ENCODE measurements around the gene ZIC1. TPM values are rescaled to one million over a fixed set of nuclear protein-coding genes. Genes with fewer than 3 reads are reported as not detected.

The ZIC1 gene
- total RNA-seq, 1 experiment from 2014 or later: not detected

- ATAC-seq: no peak
- intact Hi-C loops (cut with micrococcal nuclease): no loop called here
- ChIA-PET CTCF (no interaction called here), POLR2A (no interaction called here), RAD21 (ENCODE audit: low non-redundant PET in 1 of 2, low total read pairs in 2 of 2, uncharacterized antibody in 2 of 2, unreplicated experiment in 2 of 2) (no interaction called here)
- no peaks in the 10 kb centered on the region for H3K36me3 ChIP-seq (ENCODE audit: control insufficient read depth in 1 of 2, insufficient read depth in 2 of 2, low read length in 2 of 2)
- no peaks in the 10 kb centered on the region for H3K79me2 ChIP-seq (ENCODE audit: insufficient read depth, low read length)
- H3K9me2 ChIP-seq (ENCODE audit: insufficient read depth): no peaks in the 10 kb centered on the region
- H3K27ac ChIP-seq (ENCODE audit: low read depth, low read length): no peak overlapping the region
- H3K9ac ChIP-seq (ENCODE audit: low read length): no peak overlapping the region
- no peak overlapping the region for H2AFZ ChIP-seq (ENCODE audit: low read depth, low read length, poor library complexity, severe bottlenecking)
- BruUV-seq (replicated peaks): no TSS peak
- H3K4me2 ChIP-seq (ENCODE audit: low read length): no peak overlapping the region
- DNase-seq (ENCODE audit: low read depth, low spot score): no peak
- H3K27me3 ChIP-seq (ENCODE audit: insufficient read depth, low read length): no peaks in the 10 kb centered on the region
- no peaks in the 10 kb centered on the region for H3K4me1 ChIP-seq (ENCODE audit: control insufficient read depth in 1 of 2, insufficient read depth in 2 of 2, low read length in 2 of 2)
- H3K4me3 ChIP-seq (replicated peaks in 1 of 2; ENCODE audit: low read depth in 1 of 2, low read length in 2 of 2): no peak overlapping the region
- H3K9me3 ChIP-seq (ENCODE audit: control insufficient read depth in 1 of 2, insufficient read depth in 1 of 2, low read depth in 1 of 2, low read length in 2 of 2): no peaks in the 10 kb centered on the region
- no peak for TF ChIP-seq SP1 (IDR thresholded peaks at IDR 0.05; ENCODE audit: low read depth)
- no peak for TF ChIP-seq ATF3 (IDR thresholded peaks at IDR 0.05)
- TF ChIP-seq ELF1 (IDR thresholded peaks at IDR 0.05; ENCODE audit: borderline replicate concordance, low read depth): no peak
- TF ChIP-seq SRF (IDR thresholded peaks at IDR 0.05; ENCODE audit: low read depth): no peak
- TF ChIP-seq POLR2A (IDR thresholded peaks at IDR 0.05; ENCODE audit: borderline replicate concordance, extremely low read depth, insufficient read depth, insufficient read length): no peak
- TF ChIP-seq ZBTB33 (IDR thresholded peaks at IDR 0.05; ENCODE audit: extremely low read depth, insufficient replicate concordance, low read length): no peak
- TF ChIP-seq EGR1 (IDR thresholded peaks at IDR 0.05; ENCODE audit: low read depth): no peak
- no peak for TF ChIP-seq YY1 (IDR thresholded peaks at IDR 0.05; ENCODE audit: extremely low read depth, insufficient replicate concordance, low read depth, low read length)
- TF ChIP-seq POLR2AphosphoS5 (IDR thresholded peaks at IDR 0.05; ENCODE audit: low read depth, low read length): no peak
- no peak for TF ChIP-seq REST (IDR thresholded peaks at IDR 0.05; ENCODE audit: low read depth)
- no peak for TF ChIP-seq JUND (IDR thresholded peaks at IDR 0.05)
- TF ChIP-seq EZH2 (IDR thresholded peaks at IDR 0.05): no peak
- TF ChIP-seq EZH2phosphoT487 (IDR thresholded peaks at IDR 0.05; ENCODE audit: borderline replicate concordance): no peak
- no peak for TF ChIP-seq CBX3 (IDR thresholded peaks at IDR 0.05; ENCODE audit: low read depth)
- no peak for TF ChIP-seq RAD21 (IDR thresholded peaks at IDR 0.05; ENCODE audit: low read depth)
- TF ChIP-seq SIN3A (IDR thresholded peaks at IDR 0.05; ENCODE audit: low read depth): no peak
- TF ChIP-seq TCF7L2 (IDR thresholded peaks at IDR 0.05; ENCODE audit: borderline replicate concordance, extremely low read depth, insufficient read depth, insufficient read length): no peak
- no peak for TF ChIP-seq FOSL1 (IDR thresholded peaks at IDR 0.05; ENCODE audit: low read depth)
- no peak for TF ChIP-seq ZFX (IDR thresholded peaks at IDR 0.05)
- TF ChIP-seq CTCF (IDR thresholded peaks at IDR 0.05 in 2 of 3, conservative IDR thresholded peaks at IDR 0.05 in 1 of 3; ENCODE audit: borderline replicate concordance in 1 of 3, insufficient read depth in 1 of 3, low read depth in 2 of 3, low read length in 2 of 3): no peak
- H4K20me1 ChIP-seq (ENCODE audit: insufficient read depth): no peaks in the 10 kb centered on the region
Measured at GRCh38 chr3:147426931-147427330, 17.8 kb downstream of the ZIC1 start.

Measured in HCT116 (cell line).